Tibial nerve (tissue), 4 donors: ENCODE data around the gene SLC35F3. TPM values are rescaled to one million over a fixed set of nuclear protein-coding genes. Genes with fewer than 3 reads are reported as not detected.

ENCODE experiments used
- DNase-seq, 2 donors: peaks; one replicate each; pipeline ENCODE4 v3.0.0-alpha.2; 2019; ENCODE audit warnings: low spot score in 2 of 2
- H3K27ac ChIP-seq, 4 donors: fragments of 200-600 bp; sonication (generic) in 3 of 4; one replicate each; pipeline ENCODE4 v1.5.1; 2017 to 2019; ENCODE audit warnings: mild to moderate bottlenecking in 1 of 4
- H3K27me3 ChIP-seq, 2 donors: fragments of 200-600 bp; sonication (generic) in 1 of 2; one replicate each; pipeline versions ENCODE4 v1.5.1 to v1.6.0; 2017 to 2019
- H3K36me3 ChIP-seq, 3 donors: fragments of 200-600 bp; sonication (generic); one replicate each; pipeline ENCODE4 v1.5.1; 2018 to 2019
- H3K4me1 ChIP-seq, 4 donors: fragments of 200-600 bp; sonication (generic) in 3 of 4; one replicate each; pipeline ENCODE4 v1.5.1; 2017 to 2019
- H3K4me3 ChIP-seq, 4 donors: fragments of 200-600 bp; sonication (generic) in 3 of 4; one replicate each; pipeline ENCODE4 v1.5.1; 2017 to 2019; ENCODE audit warnings: mild to moderate bottlenecking in 1 of 4, moderate library complexity in 1 of 4
- H3K9me3 ChIP-seq, 4 donors: fragments of 200-600 bp; sonication (generic) in 3 of 4; one replicate each; pipeline ENCODE4 v1.5.1; 2017 to 2019
- CTCF ChIP-seq, 5 experiments: fragments of 200-600 bp in 3 of 5; fragments of 450-650 bp in 2 of 5; sonication (generic) in 3 of 5; IDR thresholded peaks; one replicate each; pipeline ENCODE4 v1.5.1; 2016 to 2019; ENCODE audit warnings: antibody characterized with exemption in 5 of 5, mild to moderate bottlenecking in 3 of 5, moderate library complexity in 2 of 5
- EP300 ChIP-seq, 2 donors: sonication (generic); formaldehyde crosslinking; IDR thresholded peaks; one replicate each; pipeline ENCODE4 v1.6.1; 2017; ENCODE audit warnings: antibody characterized with exemption in 2 of 2, mild to moderate bottlenecking in 1 of 2
- POLR2A ChIP-seq, 2 donors: fragments of 450-650 bp; IDR thresholded peaks; one replicate each; pipeline ENCODE4 v1.6.1; 2017; ENCODE audit warnings: antibody characterized with exemption in 2 of 2, mild to moderate bottlenecking in 2 of 2, moderate library complexity in 2 of 2
- WGBS, 2 donors: methylation state at CpG; one replicate each; pipeline ENCODE4 v1.1.5; 2018; 5-methylcytosine and 5-hydroxymethylcytosine counted together
- total RNA-seq, 4 donors: library from RNA; depleted of rRNA; stranded (reverse); fragments of >200 nt; gene quantifications; one replicate each; pipeline ENCODE4 v1.1.0, GENCODE V29; 2016

Gene SLC35F3
- total RNA-seq, 4 donors from 2014 or later, result 0.90 TPM; not detected in 3

- Histone ChIP-seq H3K36me3 (no peaks in the 10 kb centered on the region), H3K27ac (no peak overlapping the region), H3K9me3 (no peaks in the 10 kb centered on the region), H3K4me1 (no peaks in the 10 kb centered on the region), H3K4me3 (no peak overlapping the region), H3K27me3 (no peaks in the 10 kb centered on the region)
- TF ChIP-seq POLR2A (IDR thresholded peaks at IDR 0.05) (no peak), EP300 (IDR thresholded peaks at IDR 0.05) (no peak), CTCF (IDR thresholded peaks at IDR 0.05) (no peak)
- WGBS, 2 donors, result 93 to 94% methylated on average over 2 of the region's 2 CpGs
- DNase-seq, result no peak
Observed at GRCh38 chr1:234270093-234270492, 365.6 kb downstream of the SLC35F3 start.

DNA sequence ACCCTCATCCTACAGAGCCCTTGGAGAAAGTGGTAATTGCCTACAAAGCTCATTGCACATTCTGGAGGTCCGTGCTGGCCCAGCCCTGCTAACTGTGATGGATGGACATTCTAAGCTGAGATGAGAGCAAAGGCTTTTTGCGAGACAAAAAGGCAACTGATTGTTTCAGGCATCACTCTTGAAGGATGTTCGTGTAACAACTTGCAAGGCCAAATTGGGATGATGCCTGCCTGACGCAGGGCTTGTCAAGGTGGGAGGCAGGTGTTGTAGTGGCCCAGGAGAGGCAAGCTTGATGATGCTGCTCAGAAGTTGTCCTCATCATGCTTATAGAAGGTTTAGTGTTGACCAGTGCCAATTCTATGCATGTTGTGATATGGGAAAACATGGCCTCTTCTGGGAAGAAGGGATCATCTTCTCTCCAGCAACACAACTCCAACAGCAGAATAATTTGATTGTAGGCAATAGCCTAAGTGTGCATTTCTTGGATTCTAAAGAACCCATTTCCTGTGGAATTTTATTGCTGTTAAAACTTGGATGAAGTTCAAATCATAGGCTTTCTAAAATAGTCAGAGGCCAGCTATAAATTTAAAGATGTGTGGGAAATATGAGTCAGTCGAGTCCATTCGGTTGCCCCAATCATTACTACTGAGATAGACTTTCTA, 366.2 kb downstream of the SLC35F3 start:
- Histone ChIP-seq H3K4me3 (no peak overlapping the region), H3K4me1 (no peaks in the 10 kb centered on the region), H3K27ac (no peak overlapping the region), H3K27me3 (no peaks in the 10 kb centered on the region), H3K9me3 (no peaks in the 10 kb centered on the region), H3K36me3 (no peaks in the 10 kb centered on the region)
- 67 to 79% methylated on average over 6 of the region's 6 CpGs for WGBS, 2 donors
- TF ChIP-seq EP300 (IDR thresholded peaks at IDR 0.05), result no peak
- no peak for TF ChIP-seq CTCF (IDR thresholded peaks at IDR 0.05)
- TF ChIP-seq POLR2A (IDR thresholded peaks at IDR 0.05), result no peak
- DNase-seq, result no peak

GRCh38 chr1:234271243-234271606, 366.7 kb downstream of the SLC35F3 start:
- no peak overlapping the region for H3K4me3 ChIP-seq
- TF ChIP-seq POLR2A (IDR thresholded peaks at IDR 0.05), result no peak
- TF ChIP-seq EP300 (IDR thresholded peaks at IDR 0.05), result no peak
- no peak for TF ChIP-seq CTCF (IDR thresholded peaks at IDR 0.05)
- no peak for DNase-seq
- H3K9me3 ChIP-seq, result no peaks in the 10 kb centered on the region
- no peaks in the 10 kb centered on the region for H3K4me1 ChIP-seq
- no peaks in the 10 kb centered on the region for H3K27me3 ChIP-seq
- no peak overlapping the region for H3K27ac ChIP-seq
- WGBS, 2 donors, result 61 to 71% methylated on average over 4 of the region's 4 CpGs
- no peaks in the 10 kb centered on the region for H3K36me3 ChIP-seq

- WGBS, 2 donors, result 77 to 82% methylated on average over 9 of the region's 9 CpGs
- TF ChIP-seq CTCF (IDR thresholded peaks at IDR 0.05) (no peak), EP300 (IDR thresholded peaks at IDR 0.05) (no peak), POLR2A (IDR thresholded peaks at IDR 0.05) (no peak)
- H3K9me3 ChIP-seq, result no peaks in the 10 kb centered on the region
- no peaks in the 10 kb centered on the region for H3K27me3 ChIP-seq
- H3K27ac ChIP-seq, result no peak overlapping the region
- no peaks in the 10 kb centered on the region for H3K4me1 ChIP-seq
- no peak for DNase-seq
- H3K4me3 ChIP-seq, result no peak overlapping the region
- no peaks in the 10 kb centered on the region for H3K36me3 ChIP-seq
Observed at GRCh38 chr1:234272656-234273312, 368.3 kb downstream of the SLC35F3 start.

- TF ChIP-seq CTCF (IDR thresholded peaks at IDR 0.05), result no peak
- no peak for TF ChIP-seq POLR2A (IDR thresholded peaks at IDR 0.05)
- TF ChIP-seq EP300 (IDR thresholded peaks at IDR 0.05), result no peak
- no peak for DNase-seq
- 81 to 83% methylated on average over 6 of the region's 6 CpGs for WGBS, 2 donors
Observed at GRCh38 chr1:234273981-234274380, 369.5 kb downstream of the SLC35F3 start.

More at GRCh38 chr1:234273981-234274380, 369.5 kb downstream of the SLC35F3 start:
- H3K27me3 ChIP-seq, result no peaks in the 10 kb centered on the region
- H3K27ac ChIP-seq, result no peak overlapping the region
- H3K4me3 ChIP-seq, result no peak overlapping the region
- H3K36me3 ChIP-seq, result no peaks in the 10 kb centered on the region
- no peaks in the 10 kb centered on the region for H3K9me3 ChIP-seq
- H3K4me1 ChIP-seq, result no peaks in the 10 kb centered on the region
